SK-N-SH (cell line): ENCODE results near the gene MLLT1.

Source experiments
- EZH2phosphoT487 ChIP-seq: fragments of 200-600 bp; sonication (generic); IDR thresholded peaks from 2 replicates; pipeline ENCODE4 v1.6.1; 2017; ENCODE audit warnings: low read depth, mixed run types, mild to moderate bottlenecking, antibody characterized with exemption, moderate library complexity, borderline replicate concordance
- SMC3 ChIP-seq: IDR thresholded peaks from 2 replicates; pipeline ENCODE4 v1.6.1; 2012; ENCODE audit warnings: low read depth, low read length, improper control_type of control experiment
- TAF1 ChIP-seq: IDR thresholded peaks from 2 replicates; pipeline ENCODE4 v1.6.1; 2012; ENCODE audit warnings: low read depth, mild to moderate bottlenecking, low read length, moderate library complexity, borderline replicate concordance
- YY1 ChIP-seq: IDR thresholded peaks from 2 replicates; pipeline ENCODE4 v1.4.0; 2012; ENCODE audit warnings: low read depth, mild to moderate bottlenecking
- TF ChIP-seq, protein P1 (sequence below): fragments of 200-600 bp; sonication (generic); IDR thresholded peaks from 2 replicates; pipeline ENCODE4 v1.6.1; 2017; ENCODE audit warnings: antibody characterized with exemption, mild to moderate bottlenecking, moderate library complexity
- TF ChIP-seq, protein P2 (sequence below): IDR thresholded peaks from 2 replicates; pipeline ENCODE4 v1.4.0; 2012; ENCODE audit warnings: low read depth, borderline replicate concordance

DNA sequence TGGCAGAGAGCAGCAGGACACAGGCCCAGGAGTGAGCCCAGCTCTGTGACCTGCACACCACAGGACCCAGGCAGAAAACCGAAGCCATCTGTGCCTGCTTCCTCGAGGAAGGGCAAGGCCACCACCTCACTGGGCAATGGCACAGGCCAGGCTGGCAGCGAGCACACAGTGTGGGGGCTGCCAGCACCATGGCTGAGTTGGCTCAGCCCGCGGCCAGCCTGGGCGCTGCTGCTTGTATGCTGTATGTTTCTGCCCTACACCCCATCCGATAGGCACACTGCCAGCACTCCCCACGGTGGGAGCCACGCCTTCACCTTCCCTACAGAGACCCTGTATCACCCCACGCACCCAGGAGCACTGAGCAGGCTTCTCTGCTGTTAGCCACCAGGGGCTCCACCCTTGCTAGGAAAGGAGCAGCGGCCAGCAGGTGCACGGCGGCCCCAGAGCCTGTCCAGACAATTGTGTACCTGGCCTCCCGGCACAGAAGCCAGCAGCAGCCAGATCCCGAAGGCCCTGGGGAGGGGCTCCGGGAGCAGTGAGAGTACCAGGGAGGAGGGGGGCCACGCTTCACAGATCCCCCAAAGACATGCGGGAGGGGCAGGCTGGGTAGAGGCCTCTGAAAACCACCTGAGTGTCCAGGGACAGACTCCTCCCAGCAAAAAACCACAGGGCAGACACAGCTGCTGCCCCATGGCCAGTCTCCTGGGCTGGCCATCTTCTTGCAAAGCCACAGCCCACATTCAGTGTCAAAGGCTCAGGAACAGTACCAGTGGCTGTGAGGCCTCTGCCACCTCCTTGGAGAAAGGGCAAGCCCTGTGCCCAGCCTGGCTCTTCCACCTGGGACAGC, 56.1 kb downstream of the MLLT1 start:
- TF ChIP-seq, protein P1, sequence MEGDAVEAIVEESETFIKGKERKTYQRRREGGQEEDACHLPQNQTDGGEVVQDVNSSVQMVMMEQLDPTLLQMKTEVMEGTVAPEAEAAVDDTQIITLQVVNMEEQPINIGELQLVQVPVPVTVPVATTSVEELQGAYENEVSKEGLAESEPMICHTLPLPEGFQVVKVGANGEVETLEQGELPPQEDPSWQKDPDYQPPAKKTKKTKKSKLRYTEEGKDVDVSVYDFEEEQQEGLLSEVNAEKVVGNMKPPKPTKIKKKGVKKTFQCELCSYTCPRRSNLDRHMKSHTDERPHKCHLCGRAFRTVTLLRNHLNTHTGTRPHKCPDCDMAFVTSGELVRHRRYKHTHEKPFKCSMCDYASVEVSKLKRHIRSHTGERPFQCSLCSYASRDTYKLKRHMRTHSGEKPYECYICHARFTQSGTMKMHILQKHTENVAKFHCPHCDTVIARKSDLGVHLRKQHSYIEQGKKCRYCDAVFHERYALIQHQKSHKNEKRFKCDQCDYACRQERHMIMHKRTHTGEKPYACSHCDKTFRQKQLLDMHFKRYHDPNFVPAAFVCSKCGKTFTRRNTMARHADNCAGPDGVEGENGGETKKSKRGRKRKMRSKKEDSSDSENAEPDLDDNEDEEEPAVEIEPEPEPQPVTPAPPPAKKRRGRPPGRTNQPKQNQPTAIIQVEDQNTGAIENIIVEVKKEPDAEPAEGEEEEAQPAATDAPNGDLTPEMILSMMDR, result no peak
- TF ChIP-seq SMC3, result no peak
- TF ChIP-seq, protein P2, sequence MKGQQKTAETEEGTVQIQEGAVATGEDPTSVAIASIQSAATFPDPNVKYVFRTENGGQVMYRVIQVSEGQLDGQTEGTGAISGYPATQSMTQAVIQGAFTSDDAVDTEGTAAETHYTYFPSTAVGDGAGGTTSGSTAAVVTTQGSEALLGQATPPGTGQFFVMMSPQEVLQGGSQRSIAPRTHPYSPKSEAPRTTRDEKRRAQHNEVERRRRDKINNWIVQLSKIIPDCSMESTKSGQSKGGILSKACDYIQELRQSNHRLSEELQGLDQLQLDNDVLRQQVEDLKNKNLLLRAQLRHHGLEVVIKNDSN, result no peak
- TF ChIP-seq TAF1, result no peak
- TF ChIP-seq YY1, result no peak
- TF ChIP-seq EZH2phosphoT487, result no peak
